Right renal pelvis (tissue), 4 donors: Measurements from ENCODE around the gene GRID1. TPM values are rescaled to one million over a fixed set of nuclear protein-coding genes. Genes with fewer than 3 reads are reported as not detected.
"Not testable (repeated sequence)": the region's sequence is repeated elsewhere in the genome, so short reads cannot be mapped to it uniquely, and the experiment has no call there.

Experiments
- DNase-seq, 4 donors: peaks; one replicate each; pipeline ENCODE4 v3.0.0-alpha.2; 2013; ENCODE audit warnings: low read depth in 4 of 4, low spot score in 3 of 4, missing footprints in 1 of 4
- polyA plus RNA-seq, 4 donors: library from polyadenylated mRNA; unstranded; fragments of 120-200 nt; gene quantifications; one replicate each; pipeline ENCODE4 v1.2.1, GENCODE V29; 2013; ENCODE audit not compliant: insufficient read length in 4 of 4

GRID1 gene
- polyA plus RNA-seq, 4 donors = 1.5 to 2.3 (median 2.1) TPM

DNA sequence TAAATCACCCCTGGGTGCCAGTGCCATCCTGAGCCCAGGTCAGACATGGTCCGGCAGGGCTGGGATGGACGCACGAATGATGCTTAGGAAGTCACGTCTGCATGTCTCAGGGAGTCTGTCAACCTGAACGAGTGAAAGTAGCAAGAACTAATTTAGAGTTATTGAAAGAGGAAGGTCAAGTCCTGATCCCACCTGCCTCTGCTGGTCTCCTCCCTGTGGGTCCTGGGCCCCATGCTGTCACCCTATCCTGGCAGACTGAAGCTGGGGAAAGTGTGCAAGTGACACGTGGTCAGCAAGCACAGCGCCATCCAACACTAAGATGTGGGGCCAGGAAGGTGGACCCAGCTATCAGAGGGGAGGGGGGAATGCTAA lies 26.1 kb upstream of the GRID1 start:
- DNase-seq = no peak

DNA sequence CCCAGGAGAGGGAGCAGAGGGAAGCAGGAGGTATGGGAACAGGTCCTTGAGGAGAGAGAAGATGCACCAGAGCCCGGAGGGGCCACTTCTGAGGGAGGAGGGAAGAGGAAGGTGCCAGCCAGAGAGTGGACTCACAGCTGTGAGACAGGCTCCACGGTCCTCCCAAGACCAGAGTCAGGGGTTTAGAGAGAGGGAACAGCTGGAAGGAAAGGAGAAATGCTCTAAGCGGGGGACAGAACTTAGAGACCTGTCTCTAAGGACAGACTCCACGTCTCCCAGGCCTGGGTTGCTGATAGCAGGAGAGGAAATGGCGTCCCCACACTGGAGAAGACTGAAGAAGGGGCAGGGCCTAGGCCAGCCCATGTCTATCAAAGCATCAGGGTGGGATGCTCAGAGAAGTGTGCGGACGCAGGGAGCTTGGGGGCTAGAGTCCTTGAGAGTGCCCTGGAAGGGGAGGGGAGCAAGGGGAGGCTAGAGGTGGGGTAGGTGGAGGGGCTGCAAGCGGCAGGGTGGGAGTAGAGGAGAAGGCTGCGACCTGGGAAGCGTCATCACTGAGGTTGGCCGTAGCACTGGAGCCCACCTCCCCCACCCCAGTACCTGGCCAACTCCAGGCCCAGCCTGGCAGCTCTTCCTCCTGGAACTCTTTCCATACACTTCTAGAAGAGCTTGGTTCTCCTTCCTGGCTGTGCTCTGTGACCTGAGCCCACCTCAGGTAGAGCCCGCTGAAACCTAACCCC lies 25.6 kb upstream of the GRID1 start:
- no peak for DNase-seq

DNA sequence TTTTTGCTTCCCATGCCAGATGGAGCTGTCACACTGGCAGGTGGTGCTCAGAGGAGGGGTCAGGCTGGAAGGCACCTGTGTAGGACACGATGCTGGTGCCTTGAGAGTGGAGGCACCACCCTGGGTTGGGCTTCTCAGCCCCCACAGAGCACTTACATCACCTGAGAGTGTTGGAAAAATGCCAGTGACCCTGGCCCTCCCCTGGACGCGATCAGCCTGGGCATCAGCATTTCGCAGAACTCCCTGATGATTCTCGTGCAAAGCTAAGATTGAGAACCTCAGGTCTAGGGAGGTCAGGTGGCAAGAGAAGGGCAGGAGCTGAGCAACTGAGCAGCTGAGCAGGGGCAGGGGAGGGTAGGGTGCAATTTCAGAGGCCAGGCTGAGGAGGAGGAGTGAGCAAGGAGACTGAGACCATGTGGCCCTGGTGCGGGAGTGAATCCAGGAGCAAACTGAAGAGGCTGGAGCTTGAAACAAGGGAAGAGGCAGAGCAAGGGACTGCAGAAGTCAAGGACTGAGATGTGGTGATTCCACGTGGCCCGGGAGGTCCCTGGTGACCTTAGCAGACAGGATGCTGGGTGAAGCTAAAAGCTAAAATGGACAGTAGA lies 24.7 kb upstream of the GRID1 start:
- no peak for DNase-seq

DNA sequence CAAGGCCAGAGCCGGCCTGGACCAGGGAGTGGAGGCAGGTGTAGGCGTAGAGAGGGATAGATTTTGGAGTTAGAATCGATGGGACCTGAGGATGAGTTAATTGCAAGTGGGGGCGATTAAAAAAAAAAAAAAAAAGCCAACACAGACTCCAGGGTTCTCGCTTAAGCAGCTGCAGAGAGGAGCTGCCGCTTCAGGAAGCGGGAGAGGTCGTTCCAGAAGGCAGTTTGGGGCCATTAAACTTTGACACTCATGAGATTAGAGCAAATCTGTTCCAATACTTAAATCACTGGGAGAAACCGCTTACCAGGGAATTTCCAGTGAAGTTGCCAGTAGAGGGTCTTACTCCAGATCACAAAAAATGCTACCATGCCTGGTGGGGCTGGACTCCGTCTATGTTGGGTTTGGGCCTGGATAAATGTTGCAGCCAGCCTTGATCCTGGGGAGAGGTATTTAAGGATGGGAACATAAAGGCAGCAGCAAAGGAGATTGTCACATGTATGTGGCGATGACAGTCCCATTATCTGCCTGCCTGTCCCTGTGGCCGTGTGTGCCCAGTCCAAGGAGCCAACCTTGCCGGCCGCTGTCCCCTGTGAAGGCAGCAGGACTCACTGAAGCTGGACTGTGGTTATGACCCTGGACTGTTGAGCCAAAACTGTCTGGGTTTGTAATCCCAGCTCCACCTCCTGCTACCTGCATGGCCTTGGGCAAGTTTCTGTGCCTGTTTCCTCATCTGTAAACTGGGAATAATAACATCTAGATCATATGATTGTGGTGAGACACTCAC lies 23.9 kb upstream of the GRID1 start:
- no peak for DNase-seq

DNA sequence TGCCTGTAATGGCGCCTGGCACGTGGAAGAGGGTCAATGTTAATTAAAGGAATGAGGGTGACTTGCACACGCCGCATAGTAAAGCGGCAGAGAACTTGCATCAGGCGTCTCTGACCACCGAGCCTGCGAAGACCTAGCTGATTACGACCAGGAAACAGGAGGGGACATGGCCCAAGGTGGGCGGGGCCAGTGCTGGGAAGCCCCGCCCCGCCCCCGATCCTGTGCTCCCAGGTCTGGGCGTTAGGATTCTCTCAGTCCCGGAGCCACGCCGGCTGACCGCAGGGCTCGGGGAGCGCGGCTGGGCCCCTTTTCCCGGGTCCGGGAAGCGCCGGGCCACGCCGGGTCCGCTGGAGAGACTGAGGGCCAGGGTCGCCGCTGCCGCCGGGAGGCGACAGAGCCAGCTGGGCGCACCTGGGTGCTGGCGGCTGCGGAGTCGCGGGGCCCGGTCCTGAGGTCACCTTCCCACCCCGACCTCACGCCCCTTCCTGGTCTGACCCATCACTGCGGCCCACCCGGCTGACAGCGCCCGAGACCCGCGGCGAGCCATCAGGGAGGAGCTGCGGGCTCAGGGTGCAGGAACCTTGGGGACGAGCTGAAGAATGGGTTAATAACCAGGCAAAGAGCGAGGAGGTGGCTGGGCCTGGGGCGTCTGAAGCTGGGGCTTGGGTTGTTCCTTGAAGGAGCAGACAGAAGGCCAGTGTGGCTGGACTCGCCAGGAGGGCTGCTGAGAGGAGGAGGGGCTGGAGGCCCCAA lies 23.0 kb upstream of the GRID1 start:
- DNase-seq = no peak

DNA sequence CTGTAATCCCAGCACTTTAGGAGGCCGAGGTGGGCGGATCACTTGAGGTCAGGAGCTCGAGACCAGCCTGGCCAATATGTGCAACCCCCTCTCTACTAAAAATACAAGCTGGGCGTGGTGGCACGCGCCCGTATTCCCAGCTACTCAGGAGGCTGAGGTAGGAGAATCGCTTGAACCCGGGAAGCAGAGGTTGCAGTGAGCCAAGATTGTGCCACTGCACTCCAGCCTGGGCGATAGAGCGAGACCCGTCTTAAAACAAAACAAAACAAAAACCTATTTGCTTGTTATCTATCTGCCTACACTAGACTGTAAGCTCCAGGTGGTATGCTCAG lies 22.5 kb upstream of the GRID1 start:
- not testable (repeated sequence) for DNase-seq

DNA sequence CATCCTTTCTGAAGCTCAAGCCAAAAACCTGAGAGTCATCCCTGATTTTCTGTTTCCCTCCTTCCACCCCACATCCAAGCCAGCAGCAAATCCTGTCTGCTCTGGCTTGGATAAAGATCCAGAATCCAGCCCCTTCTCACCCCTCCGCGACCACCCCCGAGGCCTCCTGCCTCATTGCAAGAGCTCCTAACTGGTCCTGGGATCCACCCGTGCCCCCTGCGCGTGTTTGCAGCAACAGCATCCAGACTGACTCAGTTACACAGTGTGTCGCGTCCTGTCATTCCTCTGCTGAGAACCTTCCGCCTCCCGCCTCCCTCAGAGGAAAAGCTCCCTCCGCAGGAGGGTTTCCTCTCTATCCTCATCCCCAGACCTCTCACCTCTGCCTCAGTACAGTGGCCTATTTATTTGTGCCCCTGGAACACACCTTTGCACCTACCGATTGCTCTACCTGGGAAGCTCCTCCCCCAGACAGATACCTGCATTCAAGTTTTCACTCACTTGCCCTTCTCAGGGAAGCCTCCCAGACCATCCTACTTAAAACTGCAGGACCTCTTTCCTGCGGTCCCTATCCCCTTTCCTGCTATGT lies 21.6 kb upstream of the GRID1 start:
- DNase-seq = no peak

DNA sequence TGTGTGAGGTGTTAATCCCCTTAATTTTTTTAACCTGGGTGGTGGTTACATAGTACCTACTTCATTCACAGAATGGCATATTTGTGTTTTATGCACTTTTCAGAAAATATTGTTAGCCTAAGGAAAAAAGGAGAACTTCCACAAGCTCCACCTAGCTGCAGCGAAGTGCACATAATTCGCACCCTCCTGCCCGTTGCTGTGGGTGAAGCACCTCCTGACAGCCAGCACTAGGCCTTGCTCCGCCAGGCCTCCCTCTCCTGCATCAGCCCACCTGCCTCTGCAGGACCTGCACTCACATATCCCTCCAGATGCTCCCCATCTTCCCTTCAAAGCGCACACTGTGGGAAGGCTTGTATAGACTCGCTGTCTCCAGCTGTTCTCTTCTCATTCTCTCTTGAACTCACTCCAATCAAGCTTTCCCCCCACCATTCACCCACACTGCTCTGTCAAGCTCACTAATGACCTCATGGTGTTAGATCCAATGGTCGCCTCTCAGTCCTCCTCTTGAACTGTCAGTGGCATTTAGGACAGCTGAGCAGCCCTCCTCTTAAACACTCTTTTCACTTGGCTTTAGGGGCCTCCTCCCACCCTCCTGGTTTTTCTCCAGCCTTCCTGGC lies 20.7 kb upstream of the GRID1 start:
- DNase-seq = no peak

DNA sequence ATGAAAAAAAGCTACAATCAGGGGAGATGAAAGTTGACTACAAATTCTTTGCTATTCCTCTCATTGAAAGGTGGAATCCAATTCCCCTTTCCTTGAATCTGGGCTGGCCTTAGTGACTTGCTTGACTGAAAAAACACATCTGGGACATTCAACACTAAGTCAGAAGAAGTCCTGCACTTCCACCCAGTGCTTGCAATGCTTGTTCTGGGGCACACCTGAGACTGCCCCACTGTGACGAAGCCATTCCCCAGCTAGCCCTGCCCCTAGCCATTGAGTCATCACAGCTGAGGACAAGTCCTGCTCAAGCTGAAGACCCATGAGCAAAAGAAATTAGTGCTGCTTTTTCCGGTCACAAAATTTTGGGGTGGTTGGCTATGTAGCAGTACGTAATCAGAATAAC lies 19.2 kb upstream of the GRID1 start:
- DNase-seq = no peak

DNA sequence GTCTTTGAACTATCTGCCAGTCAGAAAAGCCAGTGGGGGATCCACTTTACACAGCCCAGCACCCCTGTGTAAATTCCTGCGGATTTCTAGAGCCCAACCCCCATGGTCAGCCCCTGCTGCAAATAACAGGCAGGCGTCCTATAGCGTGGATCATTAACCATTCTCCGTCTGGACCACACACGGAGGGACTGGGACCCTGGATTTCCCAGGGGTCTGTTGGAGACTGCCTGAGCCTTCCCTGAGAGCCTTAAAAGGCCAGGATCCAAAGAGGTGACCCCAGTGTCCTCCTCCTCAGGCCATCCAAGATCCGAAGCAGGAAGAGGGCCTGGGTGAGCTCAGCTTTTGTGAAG lies 11.2 kb upstream of the GRID1 start:
- no peak for DNase-seq

DNA sequence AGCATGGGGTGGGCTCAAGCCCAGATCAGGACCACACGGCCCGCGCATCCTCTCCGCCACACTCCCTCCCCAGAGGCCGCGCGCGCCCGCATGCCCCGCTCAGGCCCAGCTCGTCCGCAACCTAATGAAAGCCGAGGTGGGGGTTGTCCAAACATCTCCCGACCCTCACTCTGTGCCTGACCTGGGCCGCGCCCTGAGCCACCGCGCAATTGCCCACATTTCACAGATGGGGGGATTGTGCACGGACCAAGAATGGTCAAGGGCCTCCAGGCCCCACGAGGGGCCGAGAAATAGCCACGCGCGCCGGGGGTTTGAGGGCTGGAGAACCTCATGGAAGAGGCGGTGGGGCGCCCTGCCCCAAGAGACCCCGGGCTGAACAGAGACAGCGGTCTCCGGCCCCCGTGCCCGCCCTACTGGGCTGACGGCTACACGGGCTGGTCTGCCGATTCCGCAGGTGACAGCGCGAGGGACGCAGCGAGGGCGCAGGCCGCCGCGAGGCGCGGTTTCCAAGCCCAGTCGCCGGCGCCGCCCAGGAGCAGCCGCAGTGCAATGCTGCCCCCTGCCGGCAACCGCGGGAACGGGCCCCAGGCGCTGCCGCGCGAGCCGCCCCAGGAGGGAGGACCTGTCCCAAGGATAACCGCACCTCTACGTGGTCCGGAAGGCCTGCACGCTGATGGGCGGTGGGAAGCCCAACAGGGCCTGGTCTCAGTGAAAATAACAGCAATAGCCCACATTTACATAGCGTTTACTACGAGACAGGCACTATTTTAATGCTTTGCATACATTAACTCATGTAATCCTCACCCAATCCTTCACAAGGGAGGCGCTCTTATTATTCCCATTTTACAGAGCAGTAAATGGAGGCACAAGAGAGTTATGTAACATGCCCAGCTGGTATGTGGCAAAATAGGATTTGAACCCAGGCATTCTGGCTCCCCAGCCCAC lies 10.5 kb upstream of the GRID1 start:
- DNase-seq = no peak

DNA sequence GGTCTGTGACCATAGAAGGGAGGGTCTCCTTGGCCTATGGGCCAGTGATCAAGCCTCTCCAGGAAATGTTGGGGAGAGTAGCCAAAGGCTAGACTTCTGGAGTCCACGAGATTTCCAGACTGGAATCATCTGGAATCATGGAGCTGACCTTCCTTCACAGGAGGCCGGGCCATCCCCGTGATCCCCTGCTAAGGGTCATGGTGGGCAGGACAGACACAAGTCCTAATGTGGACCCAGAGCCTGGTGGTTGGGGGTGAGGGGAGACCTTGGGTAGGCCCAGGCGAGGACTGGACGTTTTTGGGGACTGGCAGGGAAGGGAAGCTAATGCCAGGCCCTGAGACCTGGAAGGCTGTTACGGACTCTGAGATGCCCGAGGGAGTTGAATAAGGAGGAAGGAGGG lies 9.8 kb upstream of the GRID1 start:
- DNase-seq = no peak

DNA sequence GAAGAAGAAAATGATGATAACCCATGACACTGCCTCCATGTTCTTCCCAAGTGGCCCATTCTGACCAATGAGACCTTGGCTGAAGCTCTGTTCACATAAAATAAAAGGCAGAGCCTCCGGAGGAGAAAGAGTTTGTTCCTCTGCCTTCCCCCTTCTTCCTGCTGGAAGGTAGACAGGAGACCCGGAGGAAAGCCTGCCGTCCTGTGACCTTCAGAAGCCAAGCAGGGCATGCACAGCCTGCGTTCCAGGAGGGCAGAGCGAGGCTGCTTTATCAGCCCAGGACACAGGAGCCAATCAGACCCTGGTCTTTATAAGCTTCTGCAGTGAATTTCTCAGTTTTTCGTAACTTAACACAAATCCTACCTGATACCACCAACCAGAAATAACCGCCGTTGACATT lies 8.6 kb upstream of the GRID1 start:
- no peak for DNase-seq

DNA sequence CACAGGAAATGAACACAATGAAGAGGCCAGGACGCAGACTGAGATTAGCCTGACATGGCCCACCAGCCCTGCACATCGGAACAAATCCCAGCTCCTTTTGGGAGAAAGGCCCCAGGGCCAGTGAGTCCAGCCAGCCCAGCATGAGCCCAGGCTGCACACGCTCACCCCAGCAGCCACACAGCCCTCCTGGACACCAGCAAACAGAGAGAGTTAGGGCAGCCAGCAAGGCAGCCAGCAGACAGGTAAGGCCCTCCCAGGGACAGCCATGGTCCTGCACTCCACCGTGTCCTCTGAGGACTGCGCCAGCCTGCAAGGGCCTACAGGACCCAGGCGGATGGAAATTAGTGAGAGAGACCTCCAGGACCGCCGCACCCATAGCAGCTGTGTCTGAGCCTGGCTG lies 8.1 kb upstream of the GRID1 start:
- no peak for DNase-seq

DNA sequence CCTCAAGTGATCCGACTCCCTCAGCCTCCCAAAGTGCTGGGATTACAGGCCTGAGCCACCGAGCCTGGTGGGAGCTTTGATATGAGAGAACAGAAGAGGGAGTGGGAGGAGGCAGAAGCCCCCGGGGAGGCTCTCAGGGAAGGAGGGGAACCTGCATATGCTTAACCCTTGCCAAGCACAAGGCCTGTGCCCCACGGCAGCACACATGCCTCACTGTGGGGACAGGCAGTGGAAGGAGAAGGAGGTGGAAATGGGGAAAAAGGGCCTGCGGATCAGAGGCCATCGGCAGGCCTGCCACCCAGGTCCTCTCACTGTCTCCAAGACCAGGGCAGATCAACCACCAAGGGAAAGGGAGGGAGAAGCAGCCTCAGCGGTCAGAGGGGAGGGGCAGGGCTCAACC lies 7.2 kb upstream of the GRID1 start:
- no peak for DNase-seq

DNA sequence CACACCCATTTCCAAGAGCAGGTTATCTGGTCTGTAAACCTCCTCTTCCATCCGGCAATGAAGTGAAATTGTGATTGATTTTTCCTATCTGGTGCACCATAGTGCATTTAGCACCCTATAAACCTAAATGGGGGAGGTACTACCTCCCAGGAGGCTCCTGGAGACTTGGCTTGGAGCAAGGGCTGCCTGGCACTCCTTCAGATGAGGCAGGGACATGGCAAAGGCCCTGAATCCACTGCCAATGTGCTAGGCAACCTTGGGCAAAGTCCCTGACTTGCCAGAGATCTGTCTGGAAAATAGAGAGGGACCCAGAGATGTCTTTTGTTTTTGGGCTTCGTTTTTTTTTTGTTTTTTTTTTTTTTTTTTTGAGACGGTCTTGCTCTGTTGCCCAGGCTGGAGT lies 6.7 kb upstream of the GRID1 start:
- no peak for DNase-seq

DNA sequence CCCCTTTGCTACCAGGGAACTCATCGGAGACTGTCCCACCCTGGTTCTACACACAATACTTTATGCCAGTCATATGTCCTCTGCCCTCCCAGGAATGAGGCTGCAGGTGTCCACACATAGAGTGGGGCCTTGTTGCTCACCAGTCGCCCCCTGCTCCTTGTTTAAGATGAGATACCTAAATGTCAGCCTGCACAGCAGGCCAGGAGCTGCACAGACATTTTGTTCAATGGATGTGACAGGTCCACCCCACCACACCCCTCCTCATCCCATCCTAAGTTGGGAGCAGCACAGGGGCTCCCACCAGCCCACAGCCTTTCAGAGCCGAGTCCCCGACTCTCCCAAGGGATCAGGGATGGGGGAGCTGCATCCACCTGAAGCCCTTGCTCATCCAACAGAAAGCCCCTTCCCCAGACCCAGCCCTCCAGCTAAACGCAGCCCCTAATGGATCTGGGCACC lies 6.2 kb upstream of the GRID1 start:
- DNase-seq = no peak

DNA sequence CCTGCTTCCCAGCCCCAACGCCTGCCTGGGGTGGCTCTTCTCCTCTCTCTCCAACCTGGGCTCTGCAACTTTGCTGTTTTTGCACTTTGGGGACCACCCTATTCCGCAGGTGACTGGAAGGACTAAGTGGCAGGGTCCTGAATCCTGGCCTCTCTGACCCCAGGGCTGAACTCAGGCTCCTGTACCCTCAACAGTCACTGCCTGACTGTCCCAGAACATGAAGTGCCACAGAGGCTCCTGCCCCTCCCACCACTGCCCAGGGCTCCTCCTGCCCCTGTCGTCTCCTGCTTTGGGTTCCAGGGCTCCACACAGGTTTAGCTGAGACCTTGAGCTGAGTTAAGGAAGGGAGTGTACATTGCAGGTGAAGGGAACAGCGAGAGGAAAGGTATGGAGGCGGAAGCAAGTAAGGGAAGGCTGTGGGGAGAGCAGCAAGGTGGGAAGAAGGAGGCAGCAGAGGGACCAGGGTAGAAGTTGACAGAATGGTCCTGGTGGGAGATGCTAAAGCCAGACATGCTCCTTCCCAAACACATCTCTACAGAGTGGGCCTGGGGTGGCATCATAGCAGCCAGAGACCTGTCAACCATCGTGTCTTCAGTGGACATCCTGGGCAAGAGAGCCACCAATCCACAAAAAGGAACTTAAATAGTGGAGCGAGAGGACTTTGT lies 5.7 kb upstream of the GRID1 start:
- no peak for DNase-seq

DNA sequence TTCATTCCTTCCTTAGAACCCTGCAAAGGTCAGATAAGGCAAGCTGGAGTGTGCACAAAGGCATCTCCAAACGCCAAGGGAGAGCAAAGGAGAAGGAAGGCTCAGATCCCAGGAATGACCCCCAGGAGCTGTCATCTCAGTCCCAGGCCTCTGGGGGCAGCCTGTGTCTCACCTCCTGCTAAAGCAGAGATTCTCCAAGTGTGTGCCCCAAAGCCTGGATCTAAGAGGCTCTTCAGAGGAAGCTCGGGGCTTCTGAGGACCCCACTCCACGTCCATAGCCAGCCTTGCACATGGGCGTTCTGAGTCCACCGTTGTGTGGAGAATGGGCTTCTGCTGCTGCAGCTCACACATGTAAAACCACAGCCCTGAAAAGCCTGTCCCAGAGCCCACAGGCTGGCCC lies 5.1 kb upstream of the GRID1 start:
- DNase-seq = no peak
